ENCODE results near the gene ZDHHC18.

DNA sequence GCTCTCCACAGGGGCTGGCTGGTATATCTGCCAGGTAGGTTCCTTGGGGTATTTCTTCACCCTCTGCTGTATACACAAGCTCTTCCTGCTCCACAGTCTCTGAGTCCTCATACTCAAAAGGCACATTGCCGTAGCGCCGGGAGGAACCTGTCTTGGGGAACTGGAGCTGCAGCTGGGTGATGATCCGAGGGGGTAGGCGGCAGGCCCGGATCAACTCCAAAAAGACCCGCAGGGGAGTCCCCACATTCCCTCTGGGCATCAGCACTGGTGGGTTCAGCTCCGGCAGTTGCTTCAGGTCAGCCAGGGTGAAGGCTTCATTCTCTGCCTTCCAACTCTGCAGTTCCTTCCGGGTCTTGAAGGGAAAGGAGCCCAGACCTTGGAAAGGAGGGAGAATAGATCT is 70.9 kb downstream of the ZDHHC18 start:
- TF ChIP-seq CTCF (conservative IDR thresholded peaks at IDR 0.05; ENCODE audit: low read depth, low read length) (no peak), EZH2 (IDR thresholded peaks at IDR 0.05; ENCODE audit: borderline replicate concordance, low read depth, low read length, poor library complexity, severe bottlenecking) (no peak)
